ENCODE measurements around the gene CRYM.

Gene CRYM

GRCh38 chr16:21214086-21214485, 64.0 kb downstream of the CRYM start:
- no peaks in the 10 kb centered on the region for H3K9me3 ChIP-seq (ENCODE audit: control insufficient read depth, insufficient read depth, low read length)
- no peaks in the 10 kb centered on the region for H3K27me3 ChIP-seq (ENCODE audit: control insufficient read depth, insufficient read depth, low read length)
- H3K9ac ChIP-seq (ENCODE audit: low read depth, low read length) = no peak overlapping the region
- peaks cover 2% of the 10 kb centered on the region for H3K4me1 ChIP-seq (ENCODE audit: control insufficient read depth, insufficient read depth, low read length)
- H3K36me3 ChIP-seq (ENCODE audit: control insufficient read depth, insufficient read depth, low read length) = no peaks in the 10 kb centered on the region
- H3K4me3 ChIP-seq (ENCODE audit: low read depth, low read length) = no peak overlapping the region

- Histone ChIP-seq H3K9me3 (ENCODE audit: control insufficient read depth, insufficient read depth, low read length) (no peaks in the 10 kb centered on the region), H3K4me3 (ENCODE audit: low read depth, low read length) (no peak within 1 kb of the TSS), H3K4me1 (ENCODE audit: control insufficient read depth, insufficient read depth, low read length) (peaks cover 2% of the 10 kb centered on the region), H3K36me3 (ENCODE audit: control insufficient read depth, insufficient read depth, low read length) (no peaks in the 10 kb centered on the region), H3K27me3 (ENCODE audit: control insufficient read depth, insufficient read depth, low read length) (no peaks in the 10 kb centered on the region), H3K9ac (ENCODE audit: low read depth, low read length) (no peak within 1 kb of the TSS)
Measured at GRCh38 chr16:21211486-21211885, 66.6 kb downstream of the CRYM start, which contains the start of gene ZP2. TSS of gene ZP2 (minus strand) at chr16:21211574. CDS start at chr16:21211547, 27 bp downstream.
